ENCODE measurements around the gene DNAJB6. TPM values are rescaled to one million over a fixed set of nuclear protein-coding genes. Genes with fewer than 3 reads are reported as not detected.

DNAJB6 gene
- total RNA-seq, 1 experiment from 2014 or later = 82.5 TPM

- H3K27me3 ChIP-seq (ENCODE audit: insufficient read depth, low read length) = no peaks in the 10 kb centered on the region
- H3K4me3 ChIP-seq (replicated peaks in 1 of 2; ENCODE audit: low read depth in 1 of 2, low read length in 2 of 2) = no peak overlapping the region
- no peak for DNase-seq (ENCODE audit: low read depth, low spot score)
- POLR2A ChIA-PET = no interaction called here
- H3K79me2 ChIP-seq (ENCODE audit: insufficient read depth, low read length) = peaks cover 99% of the 10 kb centered on the region
- H3K9me2 ChIP-seq (ENCODE audit: insufficient read depth) = no peaks in the 10 kb centered on the region
- no peak overlapping the region for H3K4me2 ChIP-seq (ENCODE audit: low read length)
- H2AFZ ChIP-seq (ENCODE audit: low read depth, low read length, poor library complexity, severe bottlenecking) = no peak overlapping the region
- TF ChIP-seq EZH2phosphoT487 (IDR thresholded peaks at IDR 0.05; ENCODE audit: borderline replicate concordance) (no peak), TCF7L2 (IDR thresholded peaks at IDR 0.05; ENCODE audit: borderline replicate concordance, extremely low read depth, insufficient read depth, insufficient read length) (no peak), SIN3A (IDR thresholded peaks at IDR 0.05; ENCODE audit: low read depth) (no peak), ZFX (IDR thresholded peaks at IDR 0.05) (no peak), RAD21 (IDR thresholded peaks at IDR 0.05; ENCODE audit: low read depth) (no peak), EZH2 (IDR thresholded peaks at IDR 0.05) (no peak), MAX (IDR thresholded peaks at IDR 0.05) (no peak), SP1 (IDR thresholded peaks at IDR 0.05; ENCODE audit: low read depth) (no peak)
- TF ChIP-seq, protein P1, sequence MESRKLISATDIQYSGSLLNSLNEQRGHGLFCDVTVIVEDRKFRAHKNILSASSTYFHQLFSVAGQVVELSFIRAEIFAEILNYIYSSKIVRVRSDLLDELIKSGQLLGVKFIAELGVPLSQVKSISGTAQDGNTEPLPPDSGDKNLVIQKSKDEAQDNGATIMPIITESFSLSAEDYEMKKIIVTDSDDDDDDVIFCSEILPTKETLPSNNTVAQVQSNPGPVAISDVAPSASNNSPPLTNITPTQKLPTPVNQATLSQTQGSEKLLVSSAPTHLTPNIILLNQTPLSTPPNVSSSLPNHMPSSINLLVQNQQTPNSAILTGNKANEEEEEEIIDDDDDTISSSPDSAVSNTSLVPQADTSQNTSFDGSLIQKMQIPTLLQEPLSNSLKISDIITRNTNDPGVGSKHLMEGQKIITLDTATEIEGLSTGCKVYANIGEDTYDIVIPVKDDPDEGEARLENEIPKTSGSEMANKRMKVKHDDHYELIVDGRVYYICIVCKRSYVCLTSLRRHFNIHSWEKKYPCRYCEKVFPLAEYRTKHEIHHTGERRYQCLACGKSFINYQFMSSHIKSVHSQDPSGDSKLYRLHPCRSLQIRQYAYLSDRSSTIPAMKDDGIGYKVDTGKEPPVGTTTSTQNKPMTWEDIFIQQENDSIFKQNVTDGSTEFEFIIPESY (IDR thresholded peaks at IDR 0.05; ENCODE audit: extremely low read depth, insufficient replicate concordance, low read length) = no peak
- TF ChIP-seq, protein P2, sequence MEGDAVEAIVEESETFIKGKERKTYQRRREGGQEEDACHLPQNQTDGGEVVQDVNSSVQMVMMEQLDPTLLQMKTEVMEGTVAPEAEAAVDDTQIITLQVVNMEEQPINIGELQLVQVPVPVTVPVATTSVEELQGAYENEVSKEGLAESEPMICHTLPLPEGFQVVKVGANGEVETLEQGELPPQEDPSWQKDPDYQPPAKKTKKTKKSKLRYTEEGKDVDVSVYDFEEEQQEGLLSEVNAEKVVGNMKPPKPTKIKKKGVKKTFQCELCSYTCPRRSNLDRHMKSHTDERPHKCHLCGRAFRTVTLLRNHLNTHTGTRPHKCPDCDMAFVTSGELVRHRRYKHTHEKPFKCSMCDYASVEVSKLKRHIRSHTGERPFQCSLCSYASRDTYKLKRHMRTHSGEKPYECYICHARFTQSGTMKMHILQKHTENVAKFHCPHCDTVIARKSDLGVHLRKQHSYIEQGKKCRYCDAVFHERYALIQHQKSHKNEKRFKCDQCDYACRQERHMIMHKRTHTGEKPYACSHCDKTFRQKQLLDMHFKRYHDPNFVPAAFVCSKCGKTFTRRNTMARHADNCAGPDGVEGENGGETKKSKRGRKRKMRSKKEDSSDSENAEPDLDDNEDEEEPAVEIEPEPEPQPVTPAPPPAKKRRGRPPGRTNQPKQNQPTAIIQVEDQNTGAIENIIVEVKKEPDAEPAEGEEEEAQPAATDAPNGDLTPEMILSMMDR (IDR thresholded peaks at IDR 0.05 in 2 of 3, conservative IDR thresholded peaks at IDR 0.05 in 1 of 3; ENCODE audit: borderline replicate concordance in 1 of 3, insufficient read depth in 1 of 3, low read depth in 2 of 3, low read length in 2 of 3) = no peak
- TF ChIP-seq, protein P3, sequence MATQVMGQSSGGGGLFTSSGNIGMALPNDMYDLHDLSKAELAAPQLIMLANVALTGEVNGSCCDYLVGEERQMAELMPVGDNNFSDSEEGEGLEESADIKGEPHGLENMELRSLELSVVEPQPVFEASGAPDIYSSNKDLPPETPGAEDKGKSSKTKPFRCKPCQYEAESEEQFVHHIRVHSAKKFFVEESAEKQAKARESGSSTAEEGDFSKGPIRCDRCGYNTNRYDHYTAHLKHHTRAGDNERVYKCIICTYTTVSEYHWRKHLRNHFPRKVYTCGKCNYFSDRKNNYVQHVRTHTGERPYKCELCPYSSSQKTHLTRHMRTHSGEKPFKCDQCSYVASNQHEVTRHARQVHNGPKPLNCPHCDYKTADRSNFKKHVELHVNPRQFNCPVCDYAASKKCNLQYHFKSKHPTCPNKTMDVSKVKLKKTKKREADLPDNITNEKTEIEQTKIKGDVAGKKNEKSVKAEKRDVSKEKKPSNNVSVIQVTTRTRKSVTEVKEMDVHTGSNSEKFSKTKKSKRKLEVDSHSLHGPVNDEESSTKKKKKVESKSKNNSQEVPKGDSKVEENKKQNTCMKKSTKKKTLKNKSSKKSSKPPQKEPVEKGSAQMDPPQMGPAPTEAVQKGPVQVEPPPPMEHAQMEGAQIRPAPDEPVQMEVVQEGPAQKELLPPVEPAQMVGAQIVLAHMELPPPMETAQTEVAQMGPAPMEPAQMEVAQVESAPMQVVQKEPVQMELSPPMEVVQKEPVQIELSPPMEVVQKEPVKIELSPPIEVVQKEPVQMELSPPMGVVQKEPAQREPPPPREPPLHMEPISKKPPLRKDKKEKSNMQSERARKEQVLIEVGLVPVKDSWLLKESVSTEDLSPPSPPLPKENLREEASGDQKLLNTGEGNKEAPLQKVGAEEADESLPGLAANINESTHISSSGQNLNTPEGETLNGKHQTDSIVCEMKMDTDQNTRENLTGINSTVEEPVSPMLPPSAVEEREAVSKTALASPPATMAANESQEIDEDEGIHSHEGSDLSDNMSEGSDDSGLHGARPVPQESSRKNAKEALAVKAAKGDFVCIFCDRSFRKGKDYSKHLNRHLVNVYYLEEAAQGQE (IDR thresholded peaks at IDR 0.05; ENCODE audit: low read depth) = no peak
- TF ChIP-seq, protein P4, sequence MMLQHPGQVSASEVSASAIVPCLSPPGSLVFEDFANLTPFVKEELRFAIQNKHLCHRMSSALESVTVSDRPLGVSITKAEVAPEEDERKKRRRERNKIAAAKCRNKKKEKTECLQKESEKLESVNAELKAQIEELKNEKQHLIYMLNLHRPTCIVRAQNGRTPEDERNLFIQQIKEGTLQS (IDR thresholded peaks at IDR 0.05) = no peak
- H3K9ac ChIP-seq (ENCODE audit: low read length) = no peak overlapping the region
- intact Hi-C loops (cut with micrococcal nuclease) = no loop called here
- H3K9me3 ChIP-seq (ENCODE audit: control insufficient read depth in 1 of 2, insufficient read depth in 1 of 2, low read depth in 1 of 2, low read length in 2 of 2) = no peaks in the 10 kb centered on the region
- RAD21 ChIA-PET (ENCODE audit: low non-redundant PET in 1 of 2, low total read pairs in 2 of 2, uncharacterized antibody in 2 of 2, unreplicated experiment in 2 of 2) = no interaction called here
- H3K27ac ChIP-seq (ENCODE audit: low read depth, low read length) = no peak overlapping the region
- no TSS peak for BruUV-seq (replicated peaks)
- CTCF ChIA-PET = no interaction called here
- H3K4me1 ChIP-seq (ENCODE audit: control insufficient read depth in 1 of 2, insufficient read depth in 2 of 2, low read length in 2 of 2) = no peaks in the 10 kb centered on the region
- no peak for ATAC-seq
- peaks cover 26 to 62% of the 10 kb centered on the region in 2 experiments for H3K36me3 ChIP-seq (ENCODE audit: control insufficient read depth in 1 of 2, insufficient read depth in 2 of 2, low read length in 2 of 2)
- peaks cover 17% of the 10 kb centered on the region; the same call in 1 of the 2 replicates for H4K20me1 ChIP-seq (ENCODE audit: insufficient read depth)
These were observed 25.9 kb downstream of the DNAJB6 start for GRCh38 chr7:157362729-157363128.
